GM11168 (cell line): ENCODE results near the gene ST13.
"Not testable (repeated sequence)": the region's sequence is repeated elsewhere in the genome, so short reads cannot be mapped to it uniquely, and the experiment has no call there.

Experiments
- in situ Hi-C: fragments of 300-500 bp; cut with MboI; formaldehyde crosslinking; loops from one replicate; pipeline ENCODE4 v1.12.0; 2022; ENCODE audit warnings: low sequenced_read_pairs; ENCODE audit not compliant: unreplicated experiment

ST13 gene

GRCh38 chr22:40792451-40792850, 64.0 kb downstream of the ST13 start:
- in situ Hi-C loops = no loop called here

GRCh38 chr22:40791241-40791640, 65.2 kb downstream of the ST13 start:
- in situ Hi-C loops = no loop called here

GRCh38 chr22:40789131-40789530, 67.3 kb downstream of the ST13 start:
- in situ Hi-C loops = loop anchor here (5.0 kb wide), 1 partner anchor 48 kb away; no protein-coding TSS in a partner anchor

GRCh38 chr22:40782521-40782920, 73.9 kb downstream of the ST13 start:
- in situ Hi-C loops = no loop called here

- in situ Hi-C loops = not testable (repeated sequence)
Measured at GRCh38 chr22:40781749-40782148, 74.7 kb downstream of the ST13 start.
